ENCODE data around the gene KCNV2. TPM values are rescaled to one million over a fixed set of nuclear protein-coding genes. Genes with fewer than 3 reads are reported as not detected.
"Not testable (repeated sequence)": the region's sequence is repeated elsewhere in the genome, so short reads cannot be mapped to it uniquely, and the experiment has no call there.

KCNV2 gene
- total RNA-seq, 1 donor from 2014 or later: not detected

DNA sequence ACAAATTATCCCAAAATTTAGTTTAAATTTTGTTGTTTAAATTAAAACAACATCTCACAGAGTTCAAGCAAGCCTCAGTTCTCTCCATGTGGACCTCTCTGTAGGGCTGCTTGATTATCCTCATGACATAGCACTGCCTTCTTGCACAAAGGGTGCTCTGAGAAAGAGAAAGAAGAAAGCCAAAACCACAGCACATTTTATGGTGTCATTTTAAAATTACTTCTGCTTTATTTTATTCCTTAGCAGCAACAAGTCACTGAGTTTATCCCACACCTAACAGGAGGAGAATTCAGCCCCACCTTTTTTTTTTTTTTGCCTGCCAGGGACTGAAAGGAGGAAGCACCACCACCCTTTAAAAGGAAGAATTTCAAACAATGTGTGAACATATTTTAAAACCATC, 12.8 kb upstream of the KCNV2 start:
- Mint-ChIP-seq H3K27me3 (ENCODE audit: insufficient read depth, low read depth) (no peaks in the 10 kb centered on the region), H3K9me3 (no peaks in the 10 kb centered on the region), H3K4me1 (peaks cover 16% of the 10 kb centered on the region), H3K36me3 (peaks cover 2% of the 10 kb centered on the region), H3K27ac (no peak overlapping the region), H3K4me3 (no peak overlapping the region)
- no peak for DNase-seq (ENCODE audit: low spot score)
- no peaks in the 10 kb centered on the region for H4K20me1 ChIP-seq (ENCODE audit: low read depth)
- H3K36me3 ChIP-seq: no peaks in the 10 kb centered on the region
- H3K4me3 ChIP-seq: no peak overlapping the region
- H3K4me2 ChIP-seq: no peak overlapping the region
- H3K27me3 ChIP-seq: no peaks in the 10 kb centered on the region
- H3K9me3 ChIP-seq (ENCODE audit: low read depth): no peaks in the 10 kb centered on the region
- TF ChIP-seq, protein P1, sequence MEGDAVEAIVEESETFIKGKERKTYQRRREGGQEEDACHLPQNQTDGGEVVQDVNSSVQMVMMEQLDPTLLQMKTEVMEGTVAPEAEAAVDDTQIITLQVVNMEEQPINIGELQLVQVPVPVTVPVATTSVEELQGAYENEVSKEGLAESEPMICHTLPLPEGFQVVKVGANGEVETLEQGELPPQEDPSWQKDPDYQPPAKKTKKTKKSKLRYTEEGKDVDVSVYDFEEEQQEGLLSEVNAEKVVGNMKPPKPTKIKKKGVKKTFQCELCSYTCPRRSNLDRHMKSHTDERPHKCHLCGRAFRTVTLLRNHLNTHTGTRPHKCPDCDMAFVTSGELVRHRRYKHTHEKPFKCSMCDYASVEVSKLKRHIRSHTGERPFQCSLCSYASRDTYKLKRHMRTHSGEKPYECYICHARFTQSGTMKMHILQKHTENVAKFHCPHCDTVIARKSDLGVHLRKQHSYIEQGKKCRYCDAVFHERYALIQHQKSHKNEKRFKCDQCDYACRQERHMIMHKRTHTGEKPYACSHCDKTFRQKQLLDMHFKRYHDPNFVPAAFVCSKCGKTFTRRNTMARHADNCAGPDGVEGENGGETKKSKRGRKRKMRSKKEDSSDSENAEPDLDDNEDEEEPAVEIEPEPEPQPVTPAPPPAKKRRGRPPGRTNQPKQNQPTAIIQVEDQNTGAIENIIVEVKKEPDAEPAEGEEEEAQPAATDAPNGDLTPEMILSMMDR (IDR thresholded peaks at IDR 0.05): no peak
- TF ChIP-seq EZH2phosphoT487 (IDR thresholded peaks at IDR 0.05) (no peak), EZH2 (IDR thresholded peaks at IDR 0.05) (no peak)
- peaks cover 18% of the 10 kb centered on the region for H3F3A ChIP-seq (ENCODE audit: low read depth)
- no peaks in the 10 kb centered on the region for H3K79me2 ChIP-seq (ENCODE audit: low read depth)
- H3K27ac ChIP-seq: no peak overlapping the region
- H3K9ac ChIP-seq: no peak overlapping the region
- no peak overlapping the region for H2AFZ ChIP-seq (replicated peaks)
- H3K4me1 ChIP-seq: peaks cover 17% of the 10 kb centered on the region

DNA sequence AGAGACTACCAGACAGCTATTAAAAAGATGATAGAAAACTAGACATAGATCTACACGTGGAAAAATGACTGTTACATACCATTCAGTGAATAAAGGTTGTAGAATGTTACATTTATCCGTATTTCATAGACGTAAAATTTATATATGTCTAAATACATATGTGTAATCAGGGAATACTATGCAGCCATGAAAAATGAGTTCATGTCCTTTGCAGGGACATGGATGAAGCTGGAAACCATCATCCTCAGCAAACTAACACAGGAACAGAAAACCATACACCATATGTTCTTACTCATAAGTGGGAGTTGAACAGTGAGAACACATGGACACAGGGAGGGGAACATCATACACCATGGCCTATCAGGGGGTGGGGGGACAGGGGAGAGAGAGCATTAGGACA, 10.1 kb upstream of the KCNV2 start:
- H3K4me1 Mint-ChIP-seq; H3K79me2 ChIP-seq (ENCODE audit: low read depth); H3K9me3 Mint-ChIP-seq; H3K27me3 ChIP-seq; DNase-seq (ENCODE audit: low spot score); H3K27ac ChIP-seq; H3K4me1 ChIP-seq; H3K4me3 ChIP-seq; H3K4me3 Mint-ChIP-seq; H3F3A ChIP-seq (ENCODE audit: low read depth); H3K4me2 ChIP-seq; H3K27ac Mint-ChIP-seq; H3K27me3 Mint-ChIP-seq (ENCODE audit: insufficient read depth, low read depth); H3K9me3 ChIP-seq (ENCODE audit: low read depth); H3K36me3 Mint-ChIP-seq; H3K36me3 ChIP-seq; H4K20me1 ChIP-seq (ENCODE audit: low read depth); H3K9ac ChIP-seq; H2AFZ ChIP-seq (replicated peaks): not testable (repeated sequence)

DNA sequence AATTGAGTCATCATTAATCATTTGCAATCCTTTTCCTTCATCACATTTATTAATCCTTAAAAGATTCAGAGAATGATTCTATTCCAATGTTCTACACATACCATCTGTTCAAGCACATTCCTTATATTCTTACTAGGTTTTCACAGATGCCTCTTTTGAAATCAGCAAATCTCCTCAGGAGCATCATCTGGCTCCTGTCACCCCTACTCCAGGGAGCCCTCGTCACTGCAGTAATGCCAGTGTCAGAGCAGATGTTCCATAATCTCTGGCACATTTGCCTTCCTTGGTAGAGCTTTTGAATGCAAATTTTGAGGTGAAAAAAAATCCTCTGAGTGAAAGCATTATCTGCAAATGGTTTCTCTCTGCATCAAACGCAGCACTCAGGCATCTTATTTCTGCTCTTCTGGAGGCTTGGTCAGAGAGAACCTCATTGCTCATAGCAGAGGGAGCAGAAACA, 7.6 kb upstream of the KCNV2 start:
- Mint-ChIP-seq H3K9me3 (no peaks in the 10 kb centered on the region), H3K36me3 (peaks cover 3% of the 10 kb centered on the region), H3K27me3 (ENCODE audit: insufficient read depth, low read depth) (no peaks in the 10 kb centered on the region), H3K4me3 (no peak overlapping the region), H3K4me1 (peaks cover 2% of the 10 kb centered on the region), H3K27ac (peak overlapping the region; percentile 24)
- Histone ChIP-seq H3K4me1 (no peaks in the 10 kb centered on the region), H3K27ac (no peak overlapping the region), H3K27me3 (no peaks in the 10 kb centered on the region), H3K4me2 (no peak overlapping the region), H3F3A (ENCODE audit: low read depth) (no peaks in the 10 kb centered on the region), H4K20me1 (ENCODE audit: low read depth) (no peaks in the 10 kb centered on the region), H3K9me3 (ENCODE audit: low read depth) (no peaks in the 10 kb centered on the region), H2AFZ (replicated peaks) (no peak overlapping the region), H3K4me3 (no peak overlapping the region), H3K9ac (no peak overlapping the region), H3K79me2 (ENCODE audit: low read depth) (no peaks in the 10 kb centered on the region), H3K36me3 (no peaks in the 10 kb centered on the region)
- TF ChIP-seq EZH2phosphoT487 (IDR thresholded peaks at IDR 0.05) (no peak), EZH2 (IDR thresholded peaks at IDR 0.05) (no peak)
- TF ChIP-seq, protein P1 (IDR thresholded peaks at IDR 0.05): no peak
- DNase-seq (ENCODE audit: low spot score): no peak

DNA sequence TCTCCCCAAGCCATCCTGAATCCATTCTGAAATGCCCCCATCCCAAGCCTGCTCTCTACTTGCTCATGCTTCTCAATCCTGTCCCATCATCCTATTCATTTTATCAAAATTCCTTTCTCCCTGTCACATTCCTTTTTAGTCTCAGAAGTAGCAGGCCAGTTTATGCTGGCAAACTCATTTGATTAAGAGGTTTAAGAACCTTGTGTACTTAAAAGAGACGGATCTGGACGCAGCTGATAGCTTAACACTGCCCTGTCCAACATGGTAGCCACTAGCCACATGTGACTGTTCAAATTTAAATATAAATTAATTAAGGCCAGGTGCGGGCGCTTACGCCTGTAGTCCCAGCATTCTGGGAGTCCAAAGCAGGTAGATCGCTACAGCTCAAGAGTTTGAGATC, 5.6 kb upstream of the KCNV2 start:
- Mint-ChIP-seq H3K4me1 (peaks cover 2% of the 10 kb centered on the region), H3K9me3 (no peaks in the 10 kb centered on the region), H3K27ac (no peak overlapping the region), H3K36me3 (peaks cover 3% of the 10 kb centered on the region), H3K27me3 (ENCODE audit: insufficient read depth, low read depth) (no peaks in the 10 kb centered on the region), H3K4me3 (no peak overlapping the region)
- Histone ChIP-seq H3K27ac (no peak overlapping the region), H3K4me3 (no peak overlapping the region), H3K27me3 (no peaks in the 10 kb centered on the region), H3K79me2 (ENCODE audit: low read depth) (no peaks in the 10 kb centered on the region), H3K4me2 (no peak overlapping the region), H3K36me3 (no peaks in the 10 kb centered on the region), H3F3A (ENCODE audit: low read depth) (no peaks in the 10 kb centered on the region), H4K20me1 (ENCODE audit: low read depth) (no peaks in the 10 kb centered on the region), H3K9me3 (ENCODE audit: low read depth) (no peaks in the 10 kb centered on the region), H3K4me1 (no peaks in the 10 kb centered on the region), H3K9ac (no peak overlapping the region), H2AFZ (replicated peaks) (no peak overlapping the region)
- TF ChIP-seq EZH2 (IDR thresholded peaks at IDR 0.05): no peak
- no peak for TF ChIP-seq EZH2phosphoT487 (IDR thresholded peaks at IDR 0.05)
- TF ChIP-seq, protein P1 (IDR thresholded peaks at IDR 0.05): no peak
- no peak for DNase-seq (ENCODE audit: low spot score)
